ENCODE results near the gene ATP9A. TPM values are rescaled to one million over a fixed set of nuclear protein-coding genes. Genes with fewer than 3 reads are reported as not detected.

ATP9A gene
- total and polyA plus RNA-seq, 10 of the 15 experiments (the other 5 are each of a cell fraction or from before 2014, with no cell fraction given): 0.03 to 0.81 (median 0.14) TPM

- no TSS peak for BruUV-seq (replicated peaks)
- DNase-seq (ENCODE audit: low read depth, low spot score) (no peak), ATAC-seq (no peak), FAIRE-seq (no peak)
- CTCF ChIA-PET: no interaction called here
- SMC1A ChIA-PET (ENCODE audit: uncharacterized antibody, unreplicated experiment): no interaction called here
- Histone ChIP-seq H3K27me3 (replicated peaks in 1 of 2; ENCODE audit: control insufficient read depth in 2 of 2, insufficient read depth in 2 of 2, low read length in 1 of 2) (peaks cover 5 to 15% of the 10 kb centered on the region in 2 experiments), H3K27ac (ENCODE audit: control insufficient read depth, insufficient read depth) (no peak overlapping the region), H3K4me1 (ENCODE audit: control insufficient read depth, insufficient read depth, low read length) (no peaks in the 10 kb centered on the region), H3K79me2 (ENCODE audit: control insufficient read depth, insufficient read depth, low read length) (no peaks in the 10 kb centered on the region), H3K36me3 (ENCODE audit: control insufficient read depth in 2 of 2, insufficient read depth in 2 of 2, low read length in 1 of 2) (no peaks in the 10 kb centered on the region), H3K4me2 (ENCODE audit: control insufficient read depth, insufficient read depth) (no peak overlapping the region), H3K9ac (ENCODE audit: control insufficient read depth, insufficient read depth, low read length) (no peak overlapping the region), H4K20me1 (ENCODE audit: control insufficient read depth, insufficient read depth) (no peaks in the 10 kb centered on the region), H3K4me3 (no peak overlapping the region), H3K9me3 (replicated peaks; ENCODE audit: control insufficient read depth, insufficient read depth, low read length) (no peaks in the 10 kb centered on the region), H2AFZ (ENCODE audit: control insufficient read depth, low read depth, low read length) (no peak overlapping the region)
- in situ Hi-C loops (cut with MboI): no loop called here
- RAD21 ChIA-PET (ENCODE audit: unreplicated experiment): no interaction called here
- 43% methylated on average over 4 of the region's 4 CpGs for WGBS (ENCODE audit: insufficient coverage, insufficient replicate concordance, low lambda C conversion rate, missing lambda C conversion rate)
- TF ChIP-seq IKZF2 (IDR thresholded peaks at IDR 0.05) (no peak), FOS (IDR thresholded peaks at IDR 0.05; ENCODE audit: borderline replicate concordance, extremely low read depth, insufficient read length) (no peak), SREBF2 (IDR thresholded peaks at IDR 0.05; ENCODE audit: low read length) (no peak), CBX3 (IDR thresholded peaks at IDR 0.05; ENCODE audit: borderline replicate concordance, low read depth) (no peak), ESRRA (IDR thresholded peaks at IDR 0.05; ENCODE audit: low read length) (no peak)
- intact Hi-C loops (cut with micrococcal nuclease; ENCODE audit: unreplicated experiment): no loop called here
- POLR2A ChIA-PET: no interaction called here
Observed at GRCh38 chr20:51803148-51803854, 35.1 kb upstream of the ATP9A start.

GRCh38 chr20:51802170-51802751 is 34.1 kb upstream of the ATP9A start, which contains the start of gene SALL4:
Gene SALL4, minus strand, starts transcription at chr20:51802521. Its CDS starts 113 bp downstream, at chr20:51802408.
- DNase-seq (ENCODE audit: low read depth, low spot score): no peak
- Histone ChIP-seq H3K36me3 (ENCODE audit: control insufficient read depth in 2 of 2, insufficient read depth in 2 of 2, low read length in 1 of 2) (no peaks in the 10 kb centered on the region), H3K4me2 (ENCODE audit: control insufficient read depth, insufficient read depth) (0 out of 2 replicates have a peak within 1 kb of the TSS, but pooled peaks have one; percentile 31), H3K79me2 (ENCODE audit: control insufficient read depth, insufficient read depth, low read length) (no peaks in the 10 kb centered on the region), H3K4me3 (no peak within 1 kb of the TSS), H3K4me1 (ENCODE audit: control insufficient read depth, insufficient read depth, low read length) (no peaks in the 10 kb centered on the region), H3K27ac (ENCODE audit: control insufficient read depth, insufficient read depth) (no peak within 1 kb of the TSS), H4K20me1 (ENCODE audit: control insufficient read depth, insufficient read depth) (no peaks in the 10 kb centered on the region), H3K9ac (ENCODE audit: control insufficient read depth, insufficient read depth, low read length) (no peak within 1 kb of the TSS), H3K27me3 (replicated peaks in 1 of 2; ENCODE audit: control insufficient read depth in 2 of 2, insufficient read depth in 2 of 2, low read length in 1 of 2) (peaks cover 5 to 15% of the 10 kb centered on the region in 2 experiments), H2AFZ (ENCODE audit: control insufficient read depth, low read depth, low read length) (no peak within 1 kb of the TSS), H3K9me3 (replicated peaks; ENCODE audit: control insufficient read depth, insufficient read depth, low read length) (no peaks in the 10 kb centered on the region)
- BruUV-seq (replicated peaks): no TSS peak
- ATAC-seq: no peak
- CTCF ChIA-PET: no interaction called here
- SMC1A ChIA-PET (ENCODE audit: uncharacterized antibody, unreplicated experiment): no interaction called here
- POLR2A ChIA-PET: no interaction called here
- no peak for FAIRE-seq
- intact Hi-C loops (cut with micrococcal nuclease; ENCODE audit: unreplicated experiment) (no loop called here), in situ Hi-C loops (cut with MboI) (no loop called here)
- 62% methylated on average over 43 of the region's 44 CpGs for WGBS (ENCODE audit: insufficient coverage, insufficient replicate concordance, low lambda C conversion rate, missing lambda C conversion rate)
- RAD21 ChIA-PET (ENCODE audit: unreplicated experiment): no interaction called here
- TF ChIP-seq SREBF2 (IDR thresholded peaks at IDR 0.05; ENCODE audit: low read length): no peak
- TF ChIP-seq CHD1 (IDR thresholded peaks at IDR 0.05; ENCODE audit: low read depth, low read length): no peak
- no peak for TF ChIP-seq CBX3 (IDR thresholded peaks at IDR 0.05; ENCODE audit: borderline replicate concordance, low read depth)
- no peak for TF ChIP-seq DPF2 (IDR thresholded peaks at IDR 0.05)
- no peak for TF ChIP-seq RELB (IDR thresholded peaks at IDR 0.05; ENCODE audit: low read depth)

Measured in GM12878 (cell line).